Measurements from ENCODE around the gene EPB41L4A.

The EPB41L4A gene

GRCh38 chr5:112283034-112283582 lies 136.0 kb downstream of the EPB41L4A start:
- TF ChIP-seq CTCF (IDR thresholded peaks at IDR 0.05; ENCODE audit: insufficient read depth, low read depth, low read length, missing control alignments), result no peak
- no peak for DNase-seq (ENCODE audit: low read depth)
- H3K4me3 ChIP-seq (ENCODE audit: low read length), result no peak overlapping the region

- H3K4me3 ChIP-seq (ENCODE audit: low read length), result no peak overlapping the region
- no peak for DNase-seq (ENCODE audit: low read depth)
- TF ChIP-seq CTCF (IDR thresholded peaks at IDR 0.05; ENCODE audit: insufficient read depth, low read depth, low read length, missing control alignments), result no peak
Observed at GRCh38 chr5:112279082-112279481, 140.0 kb downstream of the EPB41L4A start.

- no peak for TF ChIP-seq CTCF (IDR thresholded peaks at IDR 0.05; ENCODE audit: insufficient read depth, low read depth, low read length, missing control alignments)
- no peak for DNase-seq (ENCODE audit: low read depth)
- H3K4me3 ChIP-seq (ENCODE audit: low read length), result no peak overlapping the region
Observed at GRCh38 chr5:112276991-112277390, 142.1 kb downstream of the EPB41L4A start.

GRCh38 chr5:112275671-112276070 lies 143.4 kb downstream of the EPB41L4A start:
- no peak for DNase-seq (ENCODE audit: low read depth)
- TF ChIP-seq CTCF (IDR thresholded peaks at IDR 0.05; ENCODE audit: insufficient read depth, low read depth, low read length, missing control alignments), result no peak
- no peak overlapping the region for H3K4me3 ChIP-seq (ENCODE audit: low read length)

- TF ChIP-seq CTCF (IDR thresholded peaks at IDR 0.05; ENCODE audit: insufficient read depth, low read depth, low read length, missing control alignments), result no peak
- H3K4me3 ChIP-seq (ENCODE audit: low read length), result no peak overlapping the region
- DNase-seq (ENCODE audit: low read depth), result peak; percentile 37
Observed at GRCh38 chr5:112270299-112271293, 148.5 kb downstream of the EPB41L4A start.

- no peak for TF ChIP-seq CTCF (IDR thresholded peaks at IDR 0.05; ENCODE audit: insufficient read depth, low read depth, low read length, missing control alignments)
- DNase-seq (ENCODE audit: low read depth), result no peak
- no peak overlapping the region for H3K4me3 ChIP-seq (ENCODE audit: low read length)
Observed at GRCh38 chr5:112267231-112267630, 151.8 kb downstream of the EPB41L4A start.

Measured in epithelial cell of esophagus (primary cell).